ENCODE measurements around the gene CAND1.

CAND1 gene

GRCh38 chr12:67254372-67255026 lies 14.7 kb upstream of the CAND1 start:
- H3K9me3 ChIP-seq (ENCODE audit: control insufficient read depth in 2 of 2, low read length in 2 of 2): no peaks in the 10 kb centered on the region
- no peak overlapping the region for H3K27ac ChIP-seq (ENCODE audit: low read depth in 2 of 2, low read length in 2 of 2)

GRCh38 chr12:67256649-67257048 lies 12.5 kb upstream of the CAND1 start:
- Histone ChIP-seq H3K36me3 (ENCODE audit: control insufficient read depth in 2 of 2, insufficient read depth in 2 of 2, low read length in 2 of 2) (no peaks in the 10 kb centered on the region), H3K4me3 (ENCODE audit: low read length in 2 of 2) (no peak overlapping the region), H3K27me3 (ENCODE audit: control insufficient read depth in 2 of 2, insufficient read depth in 2 of 2, low read length in 2 of 2) (no peaks in the 10 kb centered on the region), H3K9me3 (ENCODE audit: control insufficient read depth in 2 of 2, low read length in 2 of 2) (no peaks in the 10 kb centered on the region), H3K9ac (ENCODE audit: low read depth in 1 of 2, low read length in 2 of 2) (no peak overlapping the region), H3K4me1 (ENCODE audit: control insufficient read depth in 2 of 2, insufficient read depth in 2 of 2, low read length in 2 of 2) (no peaks in the 10 kb centered on the region), H3K27ac (ENCODE audit: low read depth in 2 of 2, low read length in 2 of 2) (no peak overlapping the region)

More at GRCh38 chr12:67254372-67255026, 14.7 kb upstream of the CAND1 start:
- Histone ChIP-seq H3K4me1 (ENCODE audit: control insufficient read depth in 2 of 2, insufficient read depth in 2 of 2, low read length in 2 of 2) (no peaks in the 10 kb centered on the region), H3K4me3 (ENCODE audit: low read length in 2 of 2) (no peak overlapping the region), H3K27me3 (ENCODE audit: control insufficient read depth in 2 of 2, insufficient read depth in 2 of 2, low read length in 2 of 2) (no peaks in the 10 kb centered on the region), H3K36me3 (ENCODE audit: control insufficient read depth in 2 of 2, insufficient read depth in 2 of 2, low read length in 2 of 2) (no peaks in the 10 kb centered on the region), H3K9ac (ENCODE audit: low read depth in 1 of 2, low read length in 2 of 2) (no peak overlapping the region)

- no peak overlapping the region for H3K9ac ChIP-seq (ENCODE audit: low read depth in 1 of 2, low read length in 2 of 2)
- no peak overlapping the region for H3K27ac ChIP-seq (ENCODE audit: low read depth in 2 of 2, low read length in 2 of 2)
- H3K36me3 ChIP-seq (ENCODE audit: control insufficient read depth in 2 of 2, insufficient read depth in 2 of 2, low read length in 2 of 2): no peaks in the 10 kb centered on the region
- H3K27me3 ChIP-seq (ENCODE audit: control insufficient read depth in 2 of 2, insufficient read depth in 2 of 2, low read length in 2 of 2): no peaks in the 10 kb centered on the region
- peaks cover 6 to 7% of the 10 kb centered on the region in 2 donors for H3K4me1 ChIP-seq (ENCODE audit: control insufficient read depth in 2 of 2, insufficient read depth in 2 of 2, low read length in 2 of 2)
- no peak overlapping the region for H3K4me3 ChIP-seq (ENCODE audit: low read length in 2 of 2)
- H3K9me3 ChIP-seq (ENCODE audit: control insufficient read depth in 2 of 2, low read length in 2 of 2): no peaks in the 10 kb centered on the region
Observed at GRCh38 chr12:67263471-67263870, 5.7 kb upstream of the CAND1 start.

- no peaks in the 10 kb centered on the region for H3K9me3 ChIP-seq (ENCODE audit: control insufficient read depth in 2 of 2, low read length in 2 of 2)
- H3K36me3 ChIP-seq (ENCODE audit: control insufficient read depth in 2 of 2, insufficient read depth in 2 of 2, low read length in 2 of 2): no peaks in the 10 kb centered on the region
- H3K4me3 ChIP-seq (ENCODE audit: low read length in 2 of 2): peak overlapping the region; percentile 75 to 76
- peaks cover 17 to 20% of the 10 kb centered on the region in 2 donors for H3K4me1 ChIP-seq (ENCODE audit: control insufficient read depth in 2 of 2, insufficient read depth in 2 of 2, low read length in 2 of 2)
- no peaks in the 10 kb centered on the region for H3K27me3 ChIP-seq (ENCODE audit: control insufficient read depth in 2 of 2, insufficient read depth in 2 of 2, low read length in 2 of 2)
- peak overlapping the region; percentile 60 to 63 for H3K9ac ChIP-seq (ENCODE audit: low read depth in 1 of 2, low read length in 2 of 2)
- H3K27ac ChIP-seq (ENCODE audit: low read depth in 2 of 2, low read length in 2 of 2): peak overlapping the region; percentile 98 to 99
Observed at GRCh38 chr12:67268335-67268895, 743 bp upstream of the CAND1 start.

- H3K4me1 ChIP-seq (ENCODE audit: control insufficient read depth in 2 of 2, insufficient read depth in 2 of 2, low read length in 2 of 2): peaks cover 20% of the 10 kb centered on the region in 2 donors
- no peaks in the 10 kb centered on the region for H3K36me3 ChIP-seq (ENCODE audit: control insufficient read depth in 2 of 2, insufficient read depth in 2 of 2, low read length in 2 of 2)
- peak overlapping the region; percentile 93 for H3K4me3 ChIP-seq (ENCODE audit: low read length in 2 of 2)
- H3K9me3 ChIP-seq (ENCODE audit: control insufficient read depth in 2 of 2, low read length in 2 of 2): no peaks in the 10 kb centered on the region
- no peaks in the 10 kb centered on the region for H3K27me3 ChIP-seq (ENCODE audit: control insufficient read depth in 2 of 2, insufficient read depth in 2 of 2, low read length in 2 of 2)
- H3K9ac ChIP-seq (ENCODE audit: low read depth in 1 of 2, low read length in 2 of 2): peak overlapping the region; percentile 93 to 97
- H3K27ac ChIP-seq (ENCODE audit: low read depth in 2 of 2, low read length in 2 of 2): peak overlapping the region; percentile 98 to 99
Observed at GRCh38 chr12:67269633-67270573, 745 bp downstream of the CAND1 start.

GRCh38 chr12:67270622-67271021 lies 1.5 kb downstream of the CAND1 start:
- no peaks in the 10 kb centered on the region for H3K9me3 ChIP-seq (ENCODE audit: control insufficient read depth in 2 of 2, low read length in 2 of 2)
- peaks cover 20% of the 10 kb centered on the region in 2 donors for H3K4me1 ChIP-seq (ENCODE audit: control insufficient read depth in 2 of 2, insufficient read depth in 2 of 2, low read length in 2 of 2)
- H3K27me3 ChIP-seq (ENCODE audit: control insufficient read depth in 2 of 2, insufficient read depth in 2 of 2, low read length in 2 of 2): no peaks in the 10 kb centered on the region
- H3K36me3 ChIP-seq (ENCODE audit: control insufficient read depth in 2 of 2, insufficient read depth in 2 of 2, low read length in 2 of 2): no peaks in the 10 kb centered on the region
- peak overlapping the region; percentile 93 to 97 for H3K9ac ChIP-seq (ENCODE audit: low read depth in 1 of 2, low read length in 2 of 2)
- peak overlapping the region; percentile 98 to 99 for H3K27ac ChIP-seq (ENCODE audit: low read depth in 2 of 2, low read length in 2 of 2)
- H3K4me3 ChIP-seq (ENCODE audit: low read length in 2 of 2): peak overlapping the region; percentile 93

GRCh38 chr12:67271976-67272375 lies 2.8 kb downstream of the CAND1 start:
- Histone ChIP-seq H3K9ac (ENCODE audit: low read depth in 1 of 2, low read length in 2 of 2) (no peak overlapping the region), H3K9me3 (ENCODE audit: control insufficient read depth in 2 of 2, low read length in 2 of 2) (no peaks in the 10 kb centered on the region), H3K27me3 (ENCODE audit: control insufficient read depth in 2 of 2, insufficient read depth in 2 of 2, low read length in 2 of 2) (no peaks in the 10 kb centered on the region), H3K36me3 (ENCODE audit: control insufficient read depth in 2 of 2, insufficient read depth in 2 of 2, low read length in 2 of 2) (no peaks in the 10 kb centered on the region), H3K27ac (ENCODE audit: low read depth in 2 of 2, low read length in 2 of 2) (no peak overlapping the region), H3K4me3 (ENCODE audit: low read length in 2 of 2) (peak overlapping the region in 1 of 2 donors; percentile 3), H3K4me1 (ENCODE audit: control insufficient read depth in 2 of 2, insufficient read depth in 2 of 2, low read length in 2 of 2) (peaks cover 20 to 23% of the 10 kb centered on the region in 2 donors)

- peaks cover 13 to 17% of the 10 kb centered on the region in 2 donors for H3K4me1 ChIP-seq (ENCODE audit: control insufficient read depth in 2 of 2, insufficient read depth in 2 of 2, low read length in 2 of 2)
- no peak overlapping the region for H3K27ac ChIP-seq (ENCODE audit: low read depth in 2 of 2, low read length in 2 of 2)
- H3K9ac ChIP-seq (ENCODE audit: low read depth in 1 of 2, low read length in 2 of 2): no peak overlapping the region
- no peak overlapping the region for H3K4me3 ChIP-seq (ENCODE audit: low read length in 2 of 2)
- H3K9me3 ChIP-seq (ENCODE audit: control insufficient read depth in 2 of 2, low read length in 2 of 2): no peaks in the 10 kb centered on the region
- no peaks in the 10 kb centered on the region for H3K36me3 ChIP-seq (ENCODE audit: control insufficient read depth in 2 of 2, insufficient read depth in 2 of 2, low read length in 2 of 2)
- H3K27me3 ChIP-seq (ENCODE audit: control insufficient read depth in 2 of 2, insufficient read depth in 2 of 2, low read length in 2 of 2): no peaks in the 10 kb centered on the region
Observed at GRCh38 chr12:67274186-67274585, 5.0 kb downstream of the CAND1 start.

GRCh38 chr12:67275380-67275913 lies 6.3 kb downstream of the CAND1 start:
- Histone ChIP-seq H3K36me3 (ENCODE audit: control insufficient read depth in 2 of 2, insufficient read depth in 2 of 2, low read length in 2 of 2) (no peaks in the 10 kb centered on the region), H3K4me1 (ENCODE audit: control insufficient read depth in 2 of 2, insufficient read depth in 2 of 2, low read length in 2 of 2) (peaks cover 15 to 17% of the 10 kb centered on the region in 2 donors)

GRCh38 chr12:67276421-67276820 lies 7.3 kb downstream of the CAND1 start:
- Histone ChIP-seq H3K36me3 (ENCODE audit: control insufficient read depth in 2 of 2, insufficient read depth in 2 of 2, low read length in 2 of 2) (no peaks in the 10 kb centered on the region), H3K27me3 (ENCODE audit: control insufficient read depth in 2 of 2, insufficient read depth in 2 of 2, low read length in 2 of 2) (no peaks in the 10 kb centered on the region), H3K9me3 (ENCODE audit: control insufficient read depth in 2 of 2, low read length in 2 of 2) (no peaks in the 10 kb centered on the region), H3K27ac (ENCODE audit: low read depth in 2 of 2, low read length in 2 of 2) (no peak overlapping the region), H3K4me1 (ENCODE audit: control insufficient read depth in 2 of 2, insufficient read depth in 2 of 2, low read length in 2 of 2) (peaks cover 9% of the 10 kb centered on the region in 2 donors), H3K9ac (ENCODE audit: low read depth in 1 of 2, low read length in 2 of 2) (no peak overlapping the region), H3K4me3 (ENCODE audit: low read length in 2 of 2) (no peak overlapping the region)

More at GRCh38 chr12:67275380-67275913, 6.3 kb downstream of the CAND1 start:
- Histone ChIP-seq H3K27me3 (ENCODE audit: control insufficient read depth in 2 of 2, insufficient read depth in 2 of 2, low read length in 2 of 2) (no peaks in the 10 kb centered on the region), H3K27ac (ENCODE audit: low read depth in 2 of 2, low read length in 2 of 2) (no peak overlapping the region), H3K4me3 (ENCODE audit: low read length in 2 of 2) (no peak overlapping the region), H3K9ac (ENCODE audit: low read depth in 1 of 2, low read length in 2 of 2) (no peak overlapping the region), H3K9me3 (ENCODE audit: control insufficient read depth in 2 of 2, low read length in 2 of 2) (no peaks in the 10 kb centered on the region)
